NCI-H2196 (cell line): Measurements from ENCODE around the gene MDP1.

Experiments
- DNase-seq: peaks from one replicate; lab custom pipeline; 2025; ENCODE audit not compliant: unreplicated experiment; lab: John Stamatoyannopoulos, UW

MDP1 gene

GRCh38 chr14:24215495-24216344 lies at the start of gene MDP1:
MDP1 (minus strand) TSS chr14:24216066; CDS start chr14:24215955, 111 bp downstream.
- peak; percentile 90 for DNase-seq

- DNase-seq: no peak
These were observed 48.4 kb upstream of the MDP1 start for GRCh38 chr14:24264298-24264697.

GRCh38 chr14:24263848-24264247 lies 48.0 kb upstream of the MDP1 start:
- DNase-seq: no peak

- no peak for DNase-seq
These were observed 47.2 kb upstream of the MDP1 start, which contains the start of gene TGM1 for GRCh38 chr14:24262821-24263733. TGM1 (minus strand) TSS chr14:24263177; CDS start chr14:24262352, 825 bp downstream.

- DNase-seq: no peak
These were observed 46.1 kb upstream of the MDP1 start for GRCh38 chr14:24261969-24262327.

- DNase-seq: no peak
These were observed 45.5 kb upstream of the MDP1 start for GRCh38 chr14:24261256-24261968.

- DNase-seq: no peak
These were observed 44.9 kb upstream of the MDP1 start for GRCh38 chr14:24260780-24261157.

GRCh38 chr14:24260026-24260779 lies 44.3 kb upstream of the MDP1 start:
- DNase-seq: no peak

- DNase-seq: no peak
These were observed 43.6 kb upstream of the MDP1 start for GRCh38 chr14:24259282-24260025.

- DNase-seq: no peak
These were observed 42.8 kb upstream of the MDP1 start for GRCh38 chr14:24258548-24259265.

- no peak for DNase-seq
These were observed 42.3 kb upstream of the MDP1 start for GRCh38 chr14:24258119-24258518.

- DNase-seq: no peak
These were observed 41.1 kb upstream of the MDP1 start for GRCh38 chr14:24256960-24257359.

GRCh38 chr14:24255931-24256711 lies 40.3 kb upstream of the MDP1 start:
- no peak for DNase-seq

GRCh38 chr14:24255438-24255837 lies 39.6 kb upstream of the MDP1 start:
- no peak for DNase-seq

GRCh38 chr14:24254630-24255392 lies 38.9 kb upstream of the MDP1 start:
- no peak for DNase-seq

- no peak for DNase-seq
These were observed 38.1 kb upstream of the MDP1 start for GRCh38 chr14:24253936-24254335.

- DNase-seq: no peak
These were observed 36.6 kb upstream of the MDP1 start for GRCh38 chr14:24252289-24253124.
